NCI-H1092 (cell line): ENCODE data around the gene GNA15.
"Not testable (repeated sequence)": the region's sequence is repeated elsewhere in the genome, so short reads cannot be mapped to it uniquely, and the experiment has no call there.

ENCODE experiments used
- DNase-seq: peaks from one replicate; lab custom pipeline; 2025; lab: John Stamatoyannopoulos, UW

The GNA15 gene

GRCh38 chr19:3192684-3193083 is 56.9 kb downstream of the GNA15 start:
- DNase-seq = no peak

- DNase-seq = no peak
Measured at GRCh38 chr19:3193256-3194105, 57.6 kb downstream of the GNA15 start.

GRCh38 chr19:3194106-3195087 is 58.6 kb downstream of the GNA15 start:
- DNase-seq = no peak

DNA sequence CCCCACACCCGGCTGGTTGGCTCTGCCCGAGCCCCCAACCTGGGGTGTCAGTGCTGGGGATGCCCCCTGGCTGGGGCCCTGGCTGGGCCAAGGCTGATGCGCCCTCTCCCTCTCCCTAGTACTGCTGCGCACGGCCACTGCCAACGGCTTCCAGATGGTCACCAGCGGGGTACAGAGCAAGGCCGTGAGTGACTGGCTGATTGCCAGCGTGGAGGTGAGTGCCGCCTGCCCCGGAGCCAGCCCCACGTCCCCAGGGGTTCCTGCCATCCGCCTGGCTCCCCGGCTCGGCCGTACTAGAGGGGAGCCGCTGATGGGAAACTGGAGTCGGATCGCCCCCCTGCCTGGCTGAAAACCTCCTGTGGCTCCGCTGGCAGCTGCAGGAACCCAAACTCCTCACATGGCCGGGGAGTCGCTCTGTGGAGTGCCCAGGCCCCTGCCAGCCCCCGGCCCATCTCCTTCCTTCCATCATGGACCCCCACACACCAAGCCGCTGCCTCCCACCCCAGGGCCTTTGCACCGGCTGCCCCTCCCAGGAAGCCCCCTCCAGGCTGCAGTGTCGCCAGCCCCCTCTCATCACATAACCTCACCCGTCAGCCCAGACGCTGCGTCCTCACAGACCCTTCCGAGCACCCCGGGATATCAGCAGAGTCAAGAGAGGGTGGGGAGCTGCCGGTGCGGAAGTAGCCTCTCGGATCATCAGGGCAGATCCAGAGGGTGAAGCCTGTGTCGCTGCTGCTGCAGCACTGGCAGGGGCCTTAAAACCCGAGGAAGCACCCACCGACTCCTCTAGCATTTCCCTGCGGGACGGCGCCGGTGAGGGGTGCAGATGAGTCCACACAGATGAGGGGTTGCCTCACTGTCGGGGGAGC is 60.5 kb downstream of the GNA15 start:
- no peak for DNase-seq

DNA sequence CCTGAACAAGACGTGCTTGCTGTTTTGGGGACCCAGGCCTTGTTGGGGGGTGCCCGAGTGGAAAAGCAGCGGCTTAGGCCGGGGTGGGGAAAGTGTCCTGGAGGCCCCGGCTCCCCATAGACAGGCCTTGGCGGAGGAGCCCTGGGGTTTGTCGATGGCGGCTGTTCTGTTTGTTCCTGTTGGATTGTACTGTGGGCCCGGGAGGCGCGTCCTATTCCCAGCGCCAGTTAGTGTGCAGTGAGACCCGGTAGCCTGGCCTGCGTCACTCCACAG is 61.0 kb downstream of the GNA15 start:
- DNase-seq = no peak

- DNase-seq = no peak
Measured at GRCh38 chr19:3198901-3199700, 63.3 kb downstream of the GNA15 start.

- no peak for DNase-seq
Measured at GRCh38 chr19:3201072-3201700, 65.4 kb downstream of the GNA15 start.

GRCh38 chr19:3201911-3202310 is 66.1 kb downstream of the GNA15 start:
- no peak for DNase-seq

GRCh38 chr19:3202346-3202745 is 66.5 kb downstream of the GNA15 start:
- DNase-seq = no peak

DNA sequence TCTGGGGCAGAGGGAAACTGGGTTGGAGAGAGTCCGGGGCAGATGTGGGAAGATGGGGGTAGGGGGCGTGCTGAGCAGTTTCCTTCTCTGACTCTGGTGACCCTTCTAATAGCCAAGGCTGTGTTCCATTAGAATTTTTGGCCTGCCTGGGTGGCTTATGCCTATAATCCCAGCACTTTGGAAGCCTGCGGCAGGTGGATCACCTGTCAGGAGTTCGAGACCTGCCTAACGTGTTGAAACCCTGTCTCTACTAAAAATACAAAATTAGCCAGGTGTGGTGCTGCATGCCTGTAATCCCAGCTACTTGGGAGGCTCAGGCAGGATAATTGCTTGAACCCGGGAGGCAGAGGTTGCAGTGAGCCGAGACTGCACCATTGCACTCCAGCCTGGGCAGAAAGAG is 67.1 kb downstream of the GNA15 start:
- not testable (repeated sequence) for DNase-seq

GRCh38 chr19:3203805-3204645 is 68.2 kb downstream of the GNA15 start:
- no peak for DNase-seq

GRCh38 chr19:3204646-3205275 is 68.9 kb downstream of the GNA15 start:
- no peak for DNase-seq

- DNase-seq = no peak
Measured at GRCh38 chr19:3206216-3206953, 70.6 kb downstream of the GNA15 start.

DNA sequence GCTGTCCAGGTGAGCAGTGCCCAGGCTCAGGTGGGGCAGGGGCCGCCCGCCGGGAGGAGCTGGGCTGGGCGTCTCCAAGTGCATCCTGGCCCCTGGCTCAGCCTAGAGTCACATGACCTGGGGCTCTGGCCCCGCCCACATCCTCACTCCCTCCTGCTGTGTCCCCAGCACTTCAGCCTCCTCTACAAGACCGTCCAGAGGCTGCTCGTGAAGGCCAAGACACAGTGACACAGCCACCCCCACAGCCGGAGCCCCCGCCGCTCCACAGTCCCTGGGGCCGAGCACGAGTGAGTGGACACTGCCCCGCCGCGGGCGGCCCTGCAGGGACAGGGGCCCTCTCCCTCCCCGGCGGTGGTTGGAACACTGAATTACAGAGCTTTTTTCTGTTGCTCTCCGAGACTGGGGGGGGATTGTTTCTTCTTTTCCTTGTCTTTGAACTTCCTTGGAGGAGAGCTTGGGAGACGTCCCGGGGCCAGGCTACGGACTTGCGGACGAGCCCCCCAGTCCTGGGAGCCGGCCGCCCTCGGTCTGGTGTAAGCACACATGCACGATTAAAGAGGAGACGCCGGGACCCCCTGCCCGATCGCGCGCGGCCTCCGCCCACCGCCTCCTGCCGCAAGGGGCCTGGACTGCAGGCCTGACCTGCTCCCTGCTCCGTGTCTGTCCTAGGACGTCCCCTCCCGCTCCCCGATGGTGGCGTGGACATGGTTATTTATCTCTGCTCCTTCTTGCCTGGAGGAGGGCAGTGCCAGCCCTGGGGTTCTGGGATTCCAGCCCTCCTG is 71.8 kb downstream of the GNA15 start:
- DNase-seq = no peak

DNA sequence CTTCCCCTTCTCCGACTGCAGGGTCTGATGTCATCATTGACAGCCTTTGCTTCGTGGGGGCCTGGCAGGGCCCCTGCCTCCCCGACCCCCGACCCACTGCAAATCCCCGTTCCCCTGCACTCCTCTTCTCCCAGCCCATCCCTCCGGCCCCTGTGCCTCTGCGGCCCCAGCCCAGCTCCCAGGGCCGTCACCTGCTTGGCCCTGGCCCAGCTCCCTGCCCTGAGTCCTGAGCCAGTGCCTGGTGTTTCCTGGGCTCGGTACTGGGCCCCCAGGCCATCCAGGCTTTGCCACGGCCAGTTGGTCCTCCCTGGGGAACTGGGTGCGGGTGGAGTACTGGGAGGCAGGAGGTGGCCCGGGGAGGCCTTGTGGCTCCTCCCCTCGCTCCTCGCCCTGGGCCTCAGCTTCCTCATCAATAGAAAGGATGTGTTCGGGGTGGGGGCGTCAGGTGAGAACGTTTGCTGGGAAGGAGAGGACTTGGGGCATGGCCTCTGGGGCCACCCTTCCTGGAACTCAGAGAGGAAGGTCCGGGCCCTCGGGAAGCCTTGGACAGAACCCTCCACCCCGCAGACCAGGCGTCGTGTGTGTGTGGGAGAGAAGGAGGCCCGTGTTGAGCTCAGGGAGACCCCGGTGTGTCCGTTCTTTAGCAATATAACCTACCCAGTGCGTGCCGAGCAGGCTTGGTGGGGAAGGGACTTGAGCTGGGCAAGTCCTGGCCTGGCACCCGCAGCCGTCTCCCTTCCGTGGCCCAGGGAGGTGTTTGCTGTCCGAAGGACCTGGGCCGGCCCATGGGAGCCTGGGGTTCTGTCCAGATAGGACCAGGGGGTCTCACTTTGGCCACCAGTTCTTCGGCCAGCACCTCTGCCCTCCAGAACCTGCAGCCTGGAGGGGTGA is 72.7 kb downstream of the GNA15 start:
- no peak for DNase-seq

- DNase-seq = no peak
Measured at GRCh38 chr19:3210347-3211017, 74.6 kb downstream of the GNA15 start.
